Measurements from ENCODE around the gene LRRC43. TPM values are rescaled to one million over a fixed set of nuclear protein-coding genes. Genes with fewer than 3 reads are reported as not detected.

LRRC43 gene, protein sequence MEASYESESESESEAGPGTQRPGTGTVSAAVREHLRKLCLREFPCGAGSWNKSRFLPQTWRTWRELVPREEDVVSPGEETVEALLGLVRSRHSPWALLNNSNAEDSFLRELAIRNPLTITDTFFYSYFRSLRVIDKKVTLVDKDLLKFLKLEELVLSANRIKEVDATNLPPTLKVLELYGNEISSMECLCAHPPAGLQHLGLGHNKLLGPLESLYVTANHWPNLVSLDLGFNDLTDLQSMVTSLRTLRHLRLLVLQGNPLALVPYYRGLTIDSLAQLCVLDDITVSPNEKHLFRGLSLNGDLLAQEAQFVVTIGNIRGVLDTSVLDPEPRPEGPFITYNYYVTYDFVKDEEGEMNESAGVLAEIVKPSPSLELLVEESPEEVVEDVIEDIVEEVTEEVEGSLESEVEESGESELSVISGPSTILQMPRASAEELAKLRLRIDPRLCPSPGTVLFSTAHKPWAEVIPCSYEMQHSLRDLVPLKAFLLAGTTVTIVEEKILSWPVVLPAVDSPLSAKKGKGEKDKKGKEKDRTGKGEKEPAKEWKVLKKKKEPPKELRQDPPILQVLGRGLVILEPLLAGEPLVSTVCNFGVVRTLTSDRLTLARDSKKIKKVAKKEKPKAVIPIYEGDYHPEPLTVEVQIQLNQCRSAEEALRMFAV
- total RNA-seq (ENCODE audit: low replicate concordance): 0.60 and 1.2 TPM in 2 replicates

DNA sequence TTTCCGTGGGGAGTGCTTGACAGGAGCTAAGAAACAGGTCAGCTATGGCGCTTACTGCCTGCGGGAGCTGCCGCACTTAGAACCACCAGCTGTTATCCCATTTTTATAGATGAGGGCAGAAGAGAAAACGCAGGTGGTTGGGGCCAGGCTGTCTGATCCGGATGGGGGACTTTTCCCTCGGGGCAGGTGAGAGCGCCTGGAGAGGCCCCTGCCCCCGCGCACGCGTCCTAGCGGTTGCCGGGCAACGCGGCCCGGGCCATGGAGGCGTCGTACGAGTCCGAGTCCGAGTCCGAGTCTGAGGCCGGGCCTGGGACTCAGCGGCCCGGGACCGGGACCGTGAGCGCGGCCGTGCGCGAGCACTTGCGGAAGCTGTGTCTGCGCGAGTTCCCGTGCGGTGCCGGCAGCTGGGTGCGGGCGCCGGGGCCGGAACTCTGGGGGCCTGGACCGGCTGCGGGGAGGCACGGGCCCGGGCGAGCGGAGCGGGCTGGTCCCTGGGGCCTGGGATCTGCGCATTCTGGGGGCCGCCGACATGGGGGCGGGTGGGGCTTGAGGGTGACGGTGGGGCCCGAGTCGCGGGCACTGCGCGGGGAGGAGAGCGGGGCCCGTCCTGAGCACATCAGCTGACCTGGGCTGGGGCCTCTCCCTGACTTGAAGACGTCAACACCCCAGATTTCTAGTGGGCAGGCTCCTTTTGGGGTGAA, at the start of gene LRRC43:
Gene LRRC43 (plus strand): TSS at position 237 of the 701 bp plus-strand sequence. CDS start 22 bp downstream, at position 259.

DNA sequence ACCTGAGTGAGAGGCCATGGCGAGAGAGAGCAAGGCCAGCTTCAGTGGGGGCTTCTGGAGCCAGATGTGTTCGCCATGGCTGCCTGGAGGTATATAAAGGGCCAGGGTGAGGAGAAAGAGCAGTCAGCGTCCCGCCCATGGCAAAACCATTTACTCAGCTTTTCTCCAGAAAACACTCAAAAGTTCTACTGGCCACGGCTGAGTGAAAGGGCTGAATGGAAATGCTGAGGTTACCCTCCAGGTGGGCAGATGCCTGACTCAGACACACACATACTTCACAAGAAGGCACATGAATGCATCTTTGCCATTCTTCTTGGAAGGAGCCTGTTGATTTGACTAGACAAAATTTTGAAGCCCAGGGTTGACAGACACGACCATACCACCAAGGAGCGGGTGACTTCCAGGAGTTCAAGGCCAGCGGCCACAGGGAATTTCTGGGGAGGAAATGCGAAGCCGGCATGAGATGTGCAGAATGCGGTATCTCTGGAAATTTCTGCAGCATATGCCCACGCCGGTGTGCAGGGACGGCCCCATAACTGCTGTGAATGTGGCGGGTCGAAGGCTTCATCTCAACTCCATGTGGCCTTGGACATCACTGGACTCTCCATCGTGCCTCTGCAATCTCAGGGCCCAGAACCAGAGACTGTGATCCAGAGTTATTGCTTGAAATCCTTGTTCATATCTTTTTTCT, 8.6 kb upstream of the LRRC43 start, which contains the start of gene IL31:
Gene IL31 (minus strand): TSS at position 67 of the 691 bp plus-strand sequence. CDS start 49 bp downstream, at position 18.

DNA sequence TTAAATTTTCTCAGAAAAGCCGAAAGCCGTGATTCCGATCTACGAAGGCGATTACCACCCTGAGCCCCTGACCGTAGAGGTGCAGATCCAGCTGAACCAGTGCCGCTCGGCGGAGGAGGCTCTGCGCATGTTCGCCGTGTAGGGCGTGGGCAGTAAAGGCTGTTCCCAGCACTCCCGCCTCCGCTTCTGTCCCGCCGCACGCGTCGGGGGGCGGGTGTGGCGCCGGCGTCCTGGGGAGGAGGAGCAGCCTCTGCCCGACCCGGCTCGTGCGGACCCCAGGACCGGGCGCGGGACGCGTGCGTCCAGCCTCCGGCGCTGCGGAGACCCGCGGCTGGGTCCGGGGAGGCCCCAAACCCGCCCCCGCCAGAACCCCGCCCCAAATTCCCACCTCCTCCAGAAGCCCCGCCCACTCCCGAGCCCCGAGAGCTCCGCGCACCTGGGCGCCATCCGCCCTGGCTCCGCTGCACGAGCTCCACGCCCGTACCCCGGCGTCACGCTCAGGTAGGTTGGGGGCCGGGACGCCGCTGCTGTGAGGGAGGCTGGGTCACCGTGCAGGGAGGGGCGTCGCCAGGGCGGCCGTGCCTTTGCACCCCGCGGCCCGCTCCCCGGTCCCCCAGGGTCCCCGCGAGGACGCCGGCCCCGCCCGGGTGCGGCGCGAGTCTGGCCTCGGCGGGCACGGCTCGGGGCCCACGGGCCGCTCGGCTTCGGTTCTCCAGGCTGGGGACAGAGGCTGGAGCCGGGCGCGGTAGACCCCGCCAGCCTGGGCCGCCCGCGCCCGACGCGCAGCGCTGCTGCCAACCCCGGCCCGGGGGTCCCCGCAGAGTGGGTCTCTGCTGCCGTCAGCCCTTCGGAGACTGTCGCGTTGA, 20.6 kb downstream of the LRRC43 start, which contains the start of gene B3GNT4:
Gene B3GNT4 (plus strand): TSS at position 409 of the 866 bp plus-strand sequence. CDS start 910 bp downstream, outside the sequence.

DNA sequence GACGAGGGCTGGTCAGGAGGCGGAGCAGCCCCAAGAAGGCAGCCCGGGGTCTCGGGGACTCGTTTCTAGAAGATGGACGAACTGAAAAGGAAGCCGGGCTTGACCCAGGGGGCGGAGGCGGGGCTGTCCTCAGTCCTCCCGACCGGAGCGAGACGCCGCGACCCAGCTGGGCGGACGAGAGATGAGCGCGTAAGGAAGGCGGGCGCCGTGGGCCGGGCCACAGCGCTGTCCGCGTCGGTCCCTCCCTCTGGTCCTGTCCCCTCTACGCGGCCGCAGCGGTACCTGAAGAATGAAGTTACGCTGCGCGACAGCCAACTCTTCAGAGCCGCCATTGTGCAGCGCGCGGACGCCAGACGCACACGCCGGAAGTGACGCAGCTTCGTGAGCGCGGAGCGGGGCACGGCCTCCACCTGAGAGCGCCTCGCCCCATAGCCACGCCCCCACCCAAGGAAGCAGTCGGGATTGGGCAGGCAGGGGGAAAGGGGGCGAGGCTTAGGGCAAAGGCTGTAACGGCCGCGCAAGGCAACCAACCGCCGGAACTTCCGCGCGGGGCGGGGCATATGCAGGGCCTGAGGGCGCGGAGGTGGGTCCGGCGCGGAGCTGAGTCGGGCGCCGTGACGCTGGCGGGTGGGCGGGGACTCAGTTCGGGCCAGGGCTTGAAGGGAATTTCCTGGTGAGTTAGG, 42.9 kb downstream of the LRRC43 start, which contains the start of gene DIABLO:
Gene DIABLO (minus strand): TSS at position 370 of the 683 bp plus-strand sequence. CDS start 38 bp downstream, at position 332.

Other genes with a start within 250 kb of the LRRC43 start
- gene BCL7A, start 161.2 kb upstream of the LRRC43 start, total RNA-seq (ENCODE audit: low replicate concordance): 4.8 and 5.0 TPM in 2 replicates
- gene MLXIP, start 104.4 kb upstream of the LRRC43 start, total RNA-seq (ENCODE audit: low replicate concordance): 7.3 and 14.7 TPM in 2 replicates
- gene IL31, start 8.9 kb upstream of the LRRC43 start, total RNA-seq (ENCODE audit: low replicate concordance): not detected in 2 replicates
- 0.08 TPM in 1 of 2 replicates, not detected in the other for gene B3GNT4, start 20.6 kb downstream of the LRRC43 start, total RNA-seq (ENCODE audit: low replicate concordance)
- 46.7 and 77.0 TPM in 2 replicates for gene DIABLO, start 42.9 kb downstream of the LRRC43 start, total RNA-seq (ENCODE audit: low replicate concordance)
- 10.9 and 14.3 TPM in 2 replicates for gene VPS33A, start 83.4 kb downstream of the LRRC43 start, total RNA-seq (ENCODE audit: low replicate concordance)
- gene CLIP1, start 239.5 kb downstream of the LRRC43 start, total RNA-seq (ENCODE audit: low replicate concordance): 42.6 and 44.8 TPM in 2 replicates

All from smooth muscle cell of the coronary artery (primary cell).